Effector CD8-positive, alpha-beta T cell (primary cell): ENCODE data around the gene SYT15.
"Not testable (repeated sequence)": the region's sequence is repeated elsewhere in the genome, so short reads cannot be mapped to it uniquely, and the experiment has no call there.

ENCODE experiments used
- DNase-seq: peaks from one replicate; lab custom pipeline; 2025; lab: John Stamatoyannopoulos, UW

The SYT15 gene

GRCh38 chr10:46589589-46589988 is 10.7 kb downstream of the SYT15 start:
- DNase-seq = not testable (repeated sequence)

GRCh38 chr10:46591053-46591452 is 12.1 kb downstream of the SYT15 start:
- DNase-seq = not testable (repeated sequence)

GRCh38 chr10:46593307-46593706 is 14.4 kb downstream of the SYT15 start:
- DNase-seq = not testable (repeated sequence)

- DNase-seq = not testable (repeated sequence)
Observed at GRCh38 chr10:46594453-46595063, 15.6 kb downstream of the SYT15 start.

- DNase-seq = not testable (repeated sequence)
Observed at GRCh38 chr10:46596570-46596969, 17.6 kb downstream of the SYT15 start.

GRCh38 chr10:46597616-46598246 is 18.8 kb downstream of the SYT15 start:
- not testable (repeated sequence) for DNase-seq

GRCh38 chr10:46600516-46600915 is 21.6 kb downstream of the SYT15 start:
- not testable (repeated sequence) for DNase-seq

GRCh38 chr10:46615540-46615939 is 36.6 kb downstream of the SYT15 start:
- not testable (repeated sequence) for DNase-seq

GRCh38 chr10:46616227-46616626 is 37.3 kb downstream of the SYT15 start:
- DNase-seq = not testable (repeated sequence)

- DNase-seq = not testable (repeated sequence)
Observed at GRCh38 chr10:46617134-46617533, 38.2 kb downstream of the SYT15 start.

- not testable (repeated sequence) for DNase-seq
Observed at GRCh38 chr10:46617913-46618312, 39.0 kb downstream of the SYT15 start.

GRCh38 chr10:46623899-46624654 is 45.1 kb downstream of the SYT15 start:
- DNase-seq = not testable (repeated sequence)

- DNase-seq = not testable (repeated sequence)
Observed at GRCh38 chr10:46629805-46630204, 50.9 kb downstream of the SYT15 start.

GRCh38 chr10:46630816-46631215 is 51.9 kb downstream of the SYT15 start:
- not testable (repeated sequence) for DNase-seq

GRCh38 chr10:46631683-46632082 is 52.8 kb downstream of the SYT15 start:
- not testable (repeated sequence) for DNase-seq

- DNase-seq = not testable (repeated sequence)
Observed at GRCh38 chr10:46634698-46635097, 55.8 kb downstream of the SYT15 start.

GRCh38 chr10:46635364-46635959 is 56.5 kb downstream of the SYT15 start:
- DNase-seq = not testable (repeated sequence)

GRCh38 chr10:46640005-46640404 is 61.1 kb downstream of the SYT15 start:
- DNase-seq = not testable (repeated sequence)
